SK-N-SH (cell line): Measurements from ENCODE around the gene RD3L. TPM values are rescaled to one million over a fixed set of nuclear protein-coding genes. Genes with fewer than 3 reads are reported as not detected.

Experiments
- CTCF ChIA-PET: fragments of 300-600, 350-600 bp; formaldehyde crosslinking; extraction: SDS; loops from one replicate; lab custom pipeline; 2021; lab: Yijun Ruan, JAX
- POLR2A ChIA-PET: fragments of 350-600 bp; sonication (Branson Sonifier 250); formaldehyde crosslinking; extraction: SDS; loops from one replicate; lab custom pipeline; 2020; ENCODE audit warnings: antibody characterized with exemption, inconsistent platforms; lab: Yijun Ruan, JAX
- DNase-seq: peaks from one replicate; pipeline ENCODE4 v3.0.0; 2012
- H2AFZ ChIP-seq: fragments of 200-600 bp; sonication (generic); 2 replicates; pipeline ENCODE4 v1.8.1; 2016; ENCODE audit warnings: antibody characterized with exemption, mild to moderate bottlenecking, low read depth
- H3F3A ChIP-seq: fragments of 200-600 bp; sonication (generic); replicated peaks from 2 replicates; pipeline ENCODE3; 2016; ENCODE audit warnings: antibody characterized with exemption, mild to moderate bottlenecking; ENCODE audit not compliant: insufficient read depth
- H3K27ac ChIP-seq, 2 experiments: fragments of 200-500 bp in 1 of 2; fragments of 200-600 bp in 1 of 2; sonication (Bioruptor generic) in 1 of 2; sonication (generic), shearing (Covaris generic) in 1 of 2; 2 replicates each; pipeline versions ENCODE4 v1.5.1 to v1.6.1; 2014 to 2016; ENCODE audit warnings: low read depth in 2 of 2, inconsistent platforms in 1 of 2, low read length in 1 of 2, mild to moderate bottlenecking in 1 of 2, mixed read lengths in 1 of 2
- H3K27me3 ChIP-seq: fragments of 200-600 bp; sonication (generic), shearing (Covaris generic); 2 replicates; pipeline ENCODE4 v1.6.1; 2016; ENCODE audit warnings: mixed run types; ENCODE audit not compliant: insufficient read depth
- H3K36me3 ChIP-seq, 2 experiments: fragments of 200-500 bp in 1 of 2; fragments of 200-600 bp in 1 of 2; sonication (Bioruptor generic) in 1 of 2; sonication (generic) in 1 of 2; replicated peaks in 1 of 2; 2 replicates each; pipeline versions ENCODE3 to v1.5.1; 2014 to 2016; ENCODE audit warnings: low read length in 1 of 2, mild to moderate bottlenecking in 1 of 2; ENCODE audit not compliant: insufficient read depth in 2 of 2, control insufficient read depth in 1 of 2
- H3K4me1 ChIP-seq, 2 experiments: fragments of 200-500 bp in 1 of 2; fragments of 200-600 bp in 1 of 2; sonication (Bioruptor generic) in 1 of 2; sonication (generic), shearing (Covaris generic) in 1 of 2; 2 replicates each; pipeline versions ENCODE4 v1.5.1 to v1.6.1; 2014 to 2016; ENCODE audit warnings: low read depth in 1 of 2, low read length in 1 of 2, mixed run types in 1 of 2; ENCODE audit not compliant: insufficient read depth in 2 of 2, control insufficient read depth in 1 of 2
- H3K4me2 ChIP-seq: fragments of 200-600 bp; sonication (generic), shearing (Covaris generic); 2 replicates; pipeline ENCODE4 v1.6.1; 2017; ENCODE audit warnings: mixed run types
- H3K4me3 ChIP-seq, 2 experiments: fragments of 200-500 bp in 1 of 2; fragments of 200-600 bp in 1 of 2; sonication (Bioruptor generic) in 1 of 2; sonication (generic), shearing (Covaris generic) in 1 of 2; 2 replicates each; pipeline versions ENCODE4 v1.5.1 to v1.8.1; 2014 to 2016; ENCODE audit warnings: low read depth in 2 of 2, inconsistent platforms in 1 of 2, low read length in 1 of 2, mild to moderate bottlenecking in 1 of 2, mixed read lengths in 1 of 2, moderate library complexity in 1 of 2
- H3K79me2 ChIP-seq: fragments of 200-600 bp; sonication (generic); 2 replicates; pipeline ENCODE4 v1.8.1; 2017; ENCODE audit warnings: mild to moderate bottlenecking; ENCODE audit not compliant: insufficient read depth
- H3K9ac ChIP-seq: fragments of 200-600 bp; sonication (generic); 2 replicates; pipeline ENCODE4 v1.6.1; 2017; ENCODE audit warnings: mixed run types
- H3K9me2 ChIP-seq: fragments of 200-600 bp; sonication (generic); 2 replicates; pipeline ENCODE4 v1.6.1; 2017; ENCODE audit warnings: mixed run types
- H3K9me3 ChIP-seq: fragments of 200-600 bp; sonication (generic); 2 replicates; pipeline ENCODE4 v1.6.1; 2017; ENCODE audit warnings: mixed run types, mild to moderate bottlenecking, moderate library complexity
- H4K20me1 ChIP-seq: fragments of 200-600 bp; sonication (generic); 2 replicates; pipeline ENCODE4 v1.6.1; 2017; ENCODE audit warnings: mild to moderate bottlenecking, mixed run types; ENCODE audit not compliant: insufficient read depth
- ELF1 ChIP-seq: IDR thresholded peaks from 2 replicates; pipeline ENCODE4 v1.4.0; 2012
- EZH2phosphoT487 ChIP-seq: fragments of 200-600 bp; sonication (generic); IDR thresholded peaks from 2 replicates; pipeline ENCODE4 v1.6.1; 2017; ENCODE audit warnings: low read depth, mixed run types, mild to moderate bottlenecking, antibody characterized with exemption, moderate library complexity, borderline replicate concordance
- FOSL2 ChIP-seq: IDR thresholded peaks from 2 replicates; pipeline ENCODE4 v1.4.0; 2012; ENCODE audit warnings: low read depth, mild to moderate bottlenecking, moderate library complexity, borderline replicate concordance
- JUND ChIP-seq: IDR thresholded peaks from 2 replicates; pipeline ENCODE4 v1.4.0; 2012
- MEF2A ChIP-seq: IDR thresholded peaks from 2 replicates; pipeline ENCODE4 v1.4.0; 2012; ENCODE audit warnings: low read depth, borderline replicate concordance
- MXI1 ChIP-seq: IDR thresholded peaks from 2 replicates; pipeline ENCODE4 v1.6.1; 2012; ENCODE audit warnings: mild to moderate bottlenecking, low read depth, low read length, improper control_type of control experiment
- NRF1 ChIP-seq: IDR thresholded peaks from 2 replicates; pipeline ENCODE4 v1.6.1; 2012; ENCODE audit warnings: low read depth, mild to moderate bottlenecking, low read length
- POLR2AphosphoS5 ChIP-seq: IDR thresholded peaks from 2 replicates; pipeline ENCODE4 v1.6.1; 2012; ENCODE audit warnings: low read depth, low read length
- RAD21 ChIP-seq: IDR thresholded peaks from 2 replicates; pipeline ENCODE4 v1.6.1; 2012; ENCODE audit warnings: mild to moderate bottlenecking, low read length
- RXRA ChIP-seq: IDR thresholded peaks from 2 replicates; pipeline ENCODE4 v1.4.0; 2012; ENCODE audit warnings: low read depth, mild to moderate bottlenecking, borderline replicate concordance
- TAF1 ChIP-seq: IDR thresholded peaks from 2 replicates; pipeline ENCODE4 v1.6.1; 2012; ENCODE audit warnings: low read depth, mild to moderate bottlenecking, low read length, moderate library complexity, borderline replicate concordance
- TCF12 ChIP-seq: IDR thresholded peaks from 2 replicates; pipeline ENCODE4 v1.4.0; 2012
- USF2 ChIP-seq: fragments of 150-350 bp; IDR thresholded peaks from 2 replicates; pipeline ENCODE4 v1.6.1; 2017; ENCODE audit warnings: antibody characterized with exemption, low read length, low read depth, borderline replicate concordance
- WGBS: methylation state at CpG from one replicate; pipeline ENCODE4 v1.1.6; 2017; ENCODE audit warnings: low lambda C conversion rate; 5-methylcytosine and 5-hydroxymethylcytosine counted together
- polyA plus RNA-seq, 3 experiments: library from polyadenylated mRNA; depleted of rRNA; stranded (reverse); fragments of >200 nt; gene quantifications; 2 replicates each; pipeline ENCODE4 v1.2.3, GENCODE V29; 2012

Gene RD3L
- polyA plus RNA-seq, 1 of the 3 experiments (the other 2 are of a cell fraction): not detected

- TF ChIP-seq NRF1 (no peak), FOSL2 (no peak), EZH2phosphoT487 (no peak)
Observed at GRCh38 chr14:103899833-103900232, 42.5 kb downstream of the RD3L start (continued).

GRCh38 chr14:103899316-103899715 lies 43.0 kb downstream of the RD3L start:
- no peak overlapping the region for H3K4me3 ChIP-seq
- POLR2A ChIA-PET: no interaction called here
- no peak overlapping the region for H3K4me2 ChIP-seq
- peaks cover 0 to 5% of the 10 kb centered on the region in 2 experiments; a peak in 1 of 4 replicates for H3K4me1 ChIP-seq
- H3K27me3 ChIP-seq: no peaks in the 10 kb centered on the region
- no peak overlapping the region for H3K9ac ChIP-seq
- TF ChIP-seq MXI1 (no peak), FOSL2 (no peak), NRF1 (no peak), JUND (no peak), RXRA (no peak), TAF1 (no peak), USF2 (no peak), ELF1 (no peak)
- H3K79me2 ChIP-seq: no peaks in the 10 kb centered on the region
- H3K36me3 ChIP-seq: no peaks in the 10 kb centered on the region
- H3K27ac ChIP-seq: no peak overlapping the region
- no peaks in the 10 kb centered on the region for H3K9me3 ChIP-seq
- CTCF ChIA-PET: interaction anchor here (1.6 to 3.6 kb wide), 4 partner anchors 11 to 102 kb away, joined by 5 to 18 read pairs (median 10); no protein-coding TSS in a partner anchor
- H3K9me2 ChIP-seq: no peaks in the 10 kb centered on the region
- peak; percentile 32 for DNase-seq
- H4K20me1 ChIP-seq: no peaks in the 10 kb centered on the region
- no peak overlapping the region for H2AFZ ChIP-seq
- WGBS: 70% methylated on average over 6 of the region's 13 CpGs
- peaks cover 3% of the 10 kb centered on the region for H3F3A ChIP-seq

DNA sequence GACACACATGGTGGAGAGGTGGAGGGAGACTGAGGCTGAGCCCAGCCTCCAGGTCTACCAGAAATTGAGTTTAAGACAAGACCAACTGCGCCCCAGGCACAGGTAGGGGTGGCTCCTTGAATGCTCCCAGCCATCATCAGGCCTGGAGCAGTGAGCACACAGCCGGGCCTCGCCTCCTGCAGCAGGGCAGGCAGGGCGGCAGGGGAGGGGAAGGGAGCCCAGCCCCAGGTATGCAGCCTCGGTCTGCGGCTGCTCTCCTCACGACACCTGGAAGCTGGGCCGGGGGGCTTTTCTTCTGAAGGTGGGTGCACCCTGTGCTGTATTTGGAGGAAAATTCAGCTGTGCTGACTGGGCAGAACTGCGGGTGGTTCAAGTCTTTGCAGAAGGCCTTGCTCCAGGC lies 43.6 kb downstream of the RD3L start:
- CTCF ChIA-PET: interaction anchor here (1.2 to 1.3 kb wide), 2 partner anchors 11 to 137 kb away, joined by 3 to 5 read pairs; no protein-coding TSS in a partner anchor
- no peak overlapping the region for H3K9ac ChIP-seq
- H4K20me1 ChIP-seq: no peaks in the 10 kb centered on the region
- no peaks in the 10 kb centered on the region for H3K79me2 ChIP-seq
- POLR2A ChIA-PET: no interaction called here
- no peak overlapping the region for H2AFZ ChIP-seq
- H3K9me2 ChIP-seq: no peaks in the 10 kb centered on the region
- no peaks in the 10 kb centered on the region for H3K36me3 ChIP-seq
- peaks cover under 1% of the 10 kb centered on the region for H3F3A ChIP-seq
- WGBS: 87% methylated on average over 3 of the region's 9 CpGs
- TF ChIP-seq TCF12: no peak
- no peak for TF ChIP-seq RAD21
- TF ChIP-seq POLR2AphosphoS5: no peak
- TF ChIP-seq MEF2A: no peak
- no peak overlapping the region for H3K27ac ChIP-seq
- H3K27me3 ChIP-seq: no peaks in the 10 kb centered on the region
- H3K4me2 ChIP-seq: no peak overlapping the region
- DNase-seq: no peak
- peaks cover 0 to under 1% of the 10 kb centered on the region in 2 experiments; a peak in 1 of 4 replicates for H3K4me1 ChIP-seq
- no peaks in the 10 kb centered on the region for H3K9me3 ChIP-seq
- H3K4me3 ChIP-seq: no peak overlapping the region
